DND-41 (cell line): Measurements from ENCODE around the gene OR1L1.

Source experiments
- ATAC-seq: fragments of 200-7000 bp; cut with Tn5 transposase; 3 replicates; pipeline ENCODE4 v1.9.1; 2021; ENCODE audit warnings: low read depth; ENCODE audit not compliant: insufficient read depth
- DNase-seq: peaks from one replicate; pipeline ENCODE4 v3.0.0-alpha.2; 2020
- H2AFZ ChIP-seq: 2 replicates; pipeline ENCODE4 v1.6.0; 2012; ENCODE audit warnings: low read depth, low read length
- H3K27ac ChIP-seq: 2 replicates; pipeline ENCODE4 v1.5.1; 2012; ENCODE audit warnings: low read length, inconsistent platforms
- H3K27me3 ChIP-seq: fragments of 200-600 bp; sonication (generic); 2 replicates; pipeline ENCODE4 v1.6.0; 2012; ENCODE audit warnings: low read length, mild to moderate bottlenecking, inconsistent platforms; ENCODE audit not compliant: insufficient read depth, poor library complexity
- H3K36me3 ChIP-seq: 2 replicates; pipeline ENCODE4 v1.5.1; 2012; ENCODE audit warnings: low read length, inconsistent platforms; ENCODE audit not compliant: insufficient read depth
- H3K4me1 ChIP-seq: 2 replicates; pipeline ENCODE4 v1.5.1; 2012; ENCODE audit warnings: mild to moderate bottlenecking, low read length; ENCODE audit not compliant: insufficient read depth
- H3K4me2 ChIP-seq: 2 replicates; pipeline ENCODE4 v1.6.0; 2012; ENCODE audit warnings: mild to moderate bottlenecking, moderate library complexity, low read length, inconsistent platforms; ENCODE audit not compliant: insufficient read depth
- H3K4me3 ChIP-seq, 2 experiments: fragments of 200-600 bp in 1 of 2; shearing (Covaris generic) in 1 of 2; 2 replicates each; pipeline ENCODE4 v1.5.1; 2012 to 2016; ENCODE audit warnings: inconsistent platforms in 2 of 2, low read length in 2 of 2, mild to moderate bottlenecking in 2 of 2, low read depth in 1 of 2, moderate library complexity in 1 of 2
- H3K79me2 ChIP-seq: 2 replicates; pipeline ENCODE4 v1.6.0; 2012; ENCODE audit warnings: low read length, inconsistent platforms; ENCODE audit not compliant: insufficient read depth
- H3K9ac ChIP-seq: 2 replicates; pipeline ENCODE4 v1.6.0; 2012; ENCODE audit warnings: low read depth, mild to moderate bottlenecking, inconsistent platforms, low read length, moderate library complexity
- H3K9me3 ChIP-seq: 2 replicates; pipeline ENCODE4 v1.5.1; 2012; ENCODE audit warnings: low read length, moderate library complexity, mild to moderate bottlenecking, inconsistent platforms; ENCODE audit not compliant: insufficient read depth, severe bottlenecking
- H4K20me1 ChIP-seq: 2 replicates; pipeline ENCODE4 v1.6.0; 2012; ENCODE audit warnings: low read length; ENCODE audit not compliant: insufficient read depth
- EZH2 ChIP-seq: IDR thresholded peaks from 3 replicates; pipeline ENCODE4 v1.6.1; 2012; ENCODE audit warnings: borderline replicate concordance, low read depth, mild to moderate bottlenecking, moderate library complexity, low read length, inconsistent platforms; ENCODE audit not compliant: severe bottlenecking
- TF ChIP-seq, protein P1 (sequence below): IDR thresholded peaks from 2 replicates; pipeline ENCODE4 v1.5.1; 2012; ENCODE audit warnings: borderline replicate concordance, low read length, moderate library complexity, mild to moderate bottlenecking; ENCODE audit not compliant: poor library complexity, severe bottlenecking; ENCODE audit errors: extremely low read depth

OR1L1 gene, protein sequence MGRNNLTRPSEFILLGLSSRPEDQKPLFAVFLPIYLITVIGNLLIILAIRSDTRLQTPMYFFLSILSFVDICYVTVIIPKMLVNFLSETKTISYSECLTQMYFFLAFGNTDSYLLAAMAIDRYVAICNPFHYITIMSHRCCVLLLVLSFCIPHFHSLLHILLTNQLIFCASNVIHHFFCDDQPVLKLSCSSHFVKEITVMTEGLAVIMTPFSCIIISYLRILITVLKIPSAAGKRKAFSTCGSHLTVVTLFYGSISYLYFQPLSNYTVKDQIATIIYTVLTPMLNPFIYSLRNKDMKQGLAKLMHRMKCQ

DNA sequence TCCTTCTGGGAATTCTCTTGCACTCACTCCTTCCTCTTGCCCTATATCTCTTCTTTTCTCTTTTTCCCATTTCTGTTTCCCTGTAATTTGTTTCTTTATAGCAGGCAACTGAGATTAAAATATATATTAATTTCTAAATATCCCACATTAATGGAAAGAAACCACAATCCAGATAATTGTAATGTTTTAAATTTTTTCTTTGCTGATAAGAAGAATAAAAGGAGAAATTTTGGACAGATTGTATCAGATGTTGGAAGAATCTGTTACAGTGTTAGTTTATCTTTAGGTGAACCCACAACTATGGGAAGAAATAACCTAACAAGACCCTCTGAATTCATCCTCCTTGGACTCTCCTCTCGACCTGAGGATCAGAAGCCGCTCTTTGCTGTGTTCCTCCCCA, at the start of gene OR1L1:
OR1L1 (plus strand) TSS at position 301 of the 400 bp plus-strand sequence; CDS start at position 301, 0 bp downstream.
- Histone ChIP-seq H3K27ac (no peak within 1 kb of the TSS), H3K4me2 (no peak within 1 kb of the TSS), H3K27me3 (no peaks in the 10 kb centered on the region), H2AFZ (no peak within 1 kb of the TSS), H4K20me1 (no peaks in the 10 kb centered on the region), H3K36me3 (no peaks in the 10 kb centered on the region), H3K79me2 (no peaks in the 10 kb centered on the region), H3K9me3 (no peaks in the 10 kb centered on the region), H3K9ac (no peak within 1 kb of the TSS), H3K4me3 (no peak within 1 kb of the TSS), H3K4me1 (no peaks in the 10 kb centered on the region)
- DNase-seq (no peak), ATAC-seq (no peak)
- TF ChIP-seq, protein P1, sequence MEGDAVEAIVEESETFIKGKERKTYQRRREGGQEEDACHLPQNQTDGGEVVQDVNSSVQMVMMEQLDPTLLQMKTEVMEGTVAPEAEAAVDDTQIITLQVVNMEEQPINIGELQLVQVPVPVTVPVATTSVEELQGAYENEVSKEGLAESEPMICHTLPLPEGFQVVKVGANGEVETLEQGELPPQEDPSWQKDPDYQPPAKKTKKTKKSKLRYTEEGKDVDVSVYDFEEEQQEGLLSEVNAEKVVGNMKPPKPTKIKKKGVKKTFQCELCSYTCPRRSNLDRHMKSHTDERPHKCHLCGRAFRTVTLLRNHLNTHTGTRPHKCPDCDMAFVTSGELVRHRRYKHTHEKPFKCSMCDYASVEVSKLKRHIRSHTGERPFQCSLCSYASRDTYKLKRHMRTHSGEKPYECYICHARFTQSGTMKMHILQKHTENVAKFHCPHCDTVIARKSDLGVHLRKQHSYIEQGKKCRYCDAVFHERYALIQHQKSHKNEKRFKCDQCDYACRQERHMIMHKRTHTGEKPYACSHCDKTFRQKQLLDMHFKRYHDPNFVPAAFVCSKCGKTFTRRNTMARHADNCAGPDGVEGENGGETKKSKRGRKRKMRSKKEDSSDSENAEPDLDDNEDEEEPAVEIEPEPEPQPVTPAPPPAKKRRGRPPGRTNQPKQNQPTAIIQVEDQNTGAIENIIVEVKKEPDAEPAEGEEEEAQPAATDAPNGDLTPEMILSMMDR = no peak
- TF ChIP-seq EZH2 = no peak

DNA sequence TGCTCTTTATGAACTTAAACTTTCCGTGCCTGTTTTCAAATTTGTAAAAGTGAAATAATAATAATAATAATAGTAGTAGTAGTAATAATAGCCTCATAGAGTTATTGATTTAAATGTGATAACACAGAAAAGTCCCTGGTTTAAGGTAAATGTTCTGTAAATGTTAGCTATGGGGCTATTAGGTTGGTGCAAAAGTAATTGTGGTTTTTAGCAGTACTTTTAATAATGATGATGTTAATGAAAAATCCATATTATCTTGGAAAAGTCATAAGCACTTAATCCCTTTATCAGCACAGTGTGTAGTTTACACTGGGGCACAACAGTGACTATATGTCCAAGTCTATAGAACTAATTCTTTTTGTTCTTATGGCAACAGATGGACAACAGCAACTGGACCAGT, 47.2 kb upstream of the OR1L1 start, which contains the start of gene OR1Q1:
OR1Q1 (plus strand) TSS at position 377 of the 400 bp plus-strand sequence; CDS start at position 377, 0 bp downstream.
- Histone ChIP-seq H3K27me3 (no peaks in the 10 kb centered on the region), H3K4me3 (no peak within 1 kb of the TSS), H2AFZ (no peak within 1 kb of the TSS), H3K9me3 (no peaks in the 10 kb centered on the region), H4K20me1 (no peaks in the 10 kb centered on the region), H3K4me2 (no peak within 1 kb of the TSS), H3K36me3 (no peaks in the 10 kb centered on the region), H3K27ac (no peak within 1 kb of the TSS), H3K79me2 (no peaks in the 10 kb centered on the region), H3K4me1 (no peaks in the 10 kb centered on the region), H3K9ac (no peak within 1 kb of the TSS)
- DNase-seq (no peak), ATAC-seq (no peak)
- TF ChIP-seq EZH2 = no peak
- TF ChIP-seq, protein P1 = no peak

DNA sequence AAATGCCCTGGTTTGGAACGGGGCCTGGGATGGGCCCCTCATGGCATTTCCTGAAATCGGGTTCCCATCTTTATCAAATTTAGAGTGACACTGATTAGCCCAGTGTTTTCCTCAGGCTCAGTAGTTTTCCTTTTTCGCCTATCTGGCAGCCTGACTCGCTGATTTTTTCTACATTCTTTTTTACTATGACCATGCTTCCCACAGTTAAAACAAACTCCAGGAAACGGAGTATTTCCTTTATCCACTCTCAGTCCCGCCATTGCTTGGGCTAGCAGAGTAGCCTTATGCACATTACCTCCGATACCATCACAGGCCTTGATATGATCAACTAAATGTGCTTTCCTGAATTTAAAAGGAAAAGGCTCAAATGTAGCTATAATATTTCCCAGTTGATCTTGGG, 41.5 kb upstream of the OR1L1 start:
- no peaks in the 10 kb centered on the region for H3K36me3 ChIP-seq
- ATAC-seq = no peak
- H3K9me3 ChIP-seq = no peaks in the 10 kb centered on the region
- no peak overlapping the region for H3K27ac ChIP-seq
- no peaks in the 10 kb centered on the region for H3K27me3 ChIP-seq
- no peaks in the 10 kb centered on the region for H3K79me2 ChIP-seq
- DNase-seq = no peak
- no peaks in the 10 kb centered on the region for H4K20me1 ChIP-seq
- no peak overlapping the region for H3K4me3 ChIP-seq
- H3K4me1 ChIP-seq = no peaks in the 10 kb centered on the region
- TF ChIP-seq, protein P1 = no peak
- TF ChIP-seq EZH2 = no peak
- H3K4me2 ChIP-seq = no peak overlapping the region
- no peak overlapping the region for H3K9ac ChIP-seq
- no peak overlapping the region for H2AFZ ChIP-seq
